ENCODE measurements around the gene APPBP2.
"Not testable (repeated sequence)": the region's sequence is repeated elsewhere in the genome, so short reads cannot be mapped to it uniquely, and the experiment has no call there.

The APPBP2 gene, protein sequence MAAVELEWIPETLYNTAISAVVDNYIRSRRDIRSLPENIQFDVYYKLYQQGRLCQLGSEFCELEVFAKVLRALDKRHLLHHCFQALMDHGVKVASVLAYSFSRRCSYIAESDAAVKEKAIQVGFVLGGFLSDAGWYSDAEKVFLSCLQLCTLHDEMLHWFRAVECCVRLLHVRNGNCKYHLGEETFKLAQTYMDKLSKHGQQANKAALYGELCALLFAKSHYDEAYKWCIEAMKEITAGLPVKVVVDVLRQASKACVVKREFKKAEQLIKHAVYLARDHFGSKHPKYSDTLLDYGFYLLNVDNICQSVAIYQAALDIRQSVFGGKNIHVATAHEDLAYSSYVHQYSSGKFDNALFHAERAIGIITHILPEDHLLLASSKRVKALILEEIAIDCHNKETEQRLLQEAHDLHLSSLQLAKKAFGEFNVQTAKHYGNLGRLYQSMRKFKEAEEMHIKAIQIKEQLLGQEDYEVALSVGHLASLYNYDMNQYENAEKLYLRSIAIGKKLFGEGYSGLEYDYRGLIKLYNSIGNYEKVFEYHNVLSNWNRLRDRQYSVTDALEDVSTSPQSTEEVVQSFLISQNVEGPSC

DNA sequence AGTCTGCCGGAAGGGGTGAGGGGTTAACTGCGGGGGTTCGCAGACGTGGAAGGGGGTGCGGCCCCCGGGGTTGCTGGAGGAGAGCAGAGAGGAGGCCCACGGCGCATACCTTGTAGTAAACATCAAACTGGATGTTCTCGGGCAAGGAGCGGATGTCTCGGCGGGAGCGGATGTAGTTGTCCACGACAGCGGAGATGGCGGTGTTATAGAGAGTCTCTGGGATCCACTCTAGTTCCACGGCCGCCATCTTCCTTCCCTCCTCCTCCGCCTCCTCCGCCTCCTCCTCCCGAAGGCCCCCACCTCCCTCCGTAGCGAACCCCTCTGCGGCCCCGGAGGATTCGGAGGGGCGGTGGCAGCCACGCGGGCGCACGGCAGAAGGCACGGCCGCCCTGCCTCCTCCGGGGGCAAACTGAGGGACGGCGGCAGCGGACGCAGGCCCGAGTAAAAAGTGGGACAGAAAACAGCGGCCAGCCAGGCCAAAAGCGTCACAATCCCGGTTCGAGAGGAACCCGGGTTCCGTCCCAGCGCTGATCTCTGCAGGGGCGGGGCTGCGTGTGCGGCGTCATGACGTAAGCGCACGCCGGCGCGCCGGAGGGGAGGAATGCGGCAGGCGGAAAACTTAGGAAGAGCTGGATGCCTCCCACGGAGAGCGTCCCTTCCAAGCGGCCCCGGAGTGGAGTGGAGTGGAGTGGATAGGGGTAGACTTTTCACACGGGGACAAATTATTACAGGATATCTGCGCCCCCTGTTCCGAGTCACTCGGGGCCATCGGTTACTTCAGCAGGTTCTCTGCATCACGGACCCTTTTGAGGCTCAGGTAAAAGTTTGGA lies at the start of gene APPBP2:
APPBP2 (minus strand) TSS at position 558 of the 830 bp plus-strand sequence; CDS start at position 247, 311 bp downstream.
- DNase-seq = no peak

DNA sequence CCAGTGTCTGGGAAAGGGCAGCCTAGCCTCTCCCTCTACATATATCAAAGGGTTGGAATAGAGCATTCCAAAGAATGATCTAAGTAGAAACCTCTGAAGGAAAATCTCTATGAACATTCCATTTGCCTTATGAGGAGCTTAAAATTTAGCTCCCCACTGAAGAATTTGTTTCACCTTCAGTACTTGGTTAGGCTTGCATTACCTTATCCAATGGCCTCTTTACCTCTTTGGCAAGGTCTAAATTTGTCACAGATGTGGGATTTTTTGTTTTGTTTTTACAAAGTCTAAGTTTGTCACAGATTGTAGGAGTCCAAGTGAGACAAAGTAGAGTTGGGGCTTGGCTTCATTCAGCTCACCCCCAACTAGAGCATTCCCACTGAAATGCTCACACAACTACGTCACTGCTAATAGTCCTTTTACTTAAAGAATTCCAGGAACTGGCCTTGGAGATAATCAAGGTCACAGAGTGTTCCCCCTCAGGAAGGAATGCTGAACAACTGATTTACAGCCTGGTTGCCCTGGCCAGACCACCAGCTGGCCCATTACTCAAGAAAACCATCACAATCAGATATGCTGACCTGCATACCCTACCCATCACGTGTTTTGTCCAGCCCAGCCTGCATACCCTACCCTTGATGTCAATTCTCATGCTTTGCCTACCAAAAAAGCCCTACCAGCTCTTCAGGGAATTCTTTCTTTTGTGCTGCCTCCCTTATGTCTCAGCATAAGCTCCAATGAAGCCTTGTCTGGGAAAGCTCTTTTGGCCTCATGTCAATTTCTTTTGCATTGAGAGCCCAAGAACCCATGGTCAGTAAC lies 47.4 kb upstream of the APPBP2 start:
- no peak for DNase-seq

DNA sequence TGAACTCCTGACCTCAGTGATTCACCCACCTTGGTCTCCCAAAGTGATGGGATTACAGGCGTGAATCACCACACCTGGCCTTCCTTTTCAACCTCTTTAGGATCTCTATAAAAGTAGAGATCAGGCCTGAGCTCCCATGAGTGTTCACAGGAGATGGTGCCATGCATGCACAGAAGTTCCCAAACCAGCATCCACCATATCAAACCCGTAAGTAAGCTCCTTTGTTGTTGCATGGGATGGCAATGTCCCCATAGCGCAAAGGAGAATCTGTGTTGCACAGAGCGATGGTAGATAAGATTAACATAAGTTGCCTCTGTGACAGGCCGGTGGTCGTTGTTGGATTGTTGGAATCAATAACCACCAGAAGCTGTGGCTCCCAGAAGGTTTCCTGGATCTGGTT lies 39.2 kb upstream of the APPBP2 start:
- DNase-seq = no peak

DNA sequence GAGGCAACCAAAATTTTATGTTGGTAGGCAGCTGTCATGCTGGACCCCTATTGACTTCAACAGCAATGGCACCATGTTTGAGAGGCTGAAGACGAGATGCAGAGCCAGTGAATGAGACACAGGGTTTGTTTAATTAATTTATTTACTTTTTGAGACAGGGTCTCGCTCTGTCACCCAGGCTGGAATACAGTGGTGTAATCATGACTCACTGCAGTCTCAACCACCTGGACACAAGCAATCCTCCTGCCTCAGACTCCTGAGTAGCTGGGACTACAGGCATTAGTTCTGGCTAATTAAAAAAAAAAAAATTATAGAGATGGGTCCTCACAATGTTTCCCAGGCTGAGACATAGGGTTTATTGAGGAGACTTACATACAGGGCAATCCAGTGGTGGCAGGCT lies 37.7 kb upstream of the APPBP2 start:
- no peak for DNase-seq

DNA sequence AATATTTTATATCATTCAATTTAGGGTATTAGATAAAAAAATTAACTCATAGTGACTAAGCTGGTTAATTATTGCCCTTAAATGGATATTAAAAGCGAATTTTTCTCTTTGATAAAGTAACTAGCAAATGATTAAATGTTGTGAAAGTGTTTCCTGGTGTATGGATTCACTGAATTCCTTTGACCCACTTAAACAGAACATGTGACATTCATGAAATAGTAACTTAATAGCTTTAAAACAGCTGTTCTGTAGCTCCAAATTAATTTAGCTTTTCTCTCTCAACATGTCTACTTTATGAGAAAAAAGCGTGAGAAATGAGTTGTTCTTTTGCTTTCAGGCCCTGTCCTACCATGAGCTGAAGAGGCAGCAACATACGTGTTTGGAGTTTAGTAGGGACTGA lies 36.4 kb upstream of the APPBP2 start:
- DNase-seq = no peak

DNA sequence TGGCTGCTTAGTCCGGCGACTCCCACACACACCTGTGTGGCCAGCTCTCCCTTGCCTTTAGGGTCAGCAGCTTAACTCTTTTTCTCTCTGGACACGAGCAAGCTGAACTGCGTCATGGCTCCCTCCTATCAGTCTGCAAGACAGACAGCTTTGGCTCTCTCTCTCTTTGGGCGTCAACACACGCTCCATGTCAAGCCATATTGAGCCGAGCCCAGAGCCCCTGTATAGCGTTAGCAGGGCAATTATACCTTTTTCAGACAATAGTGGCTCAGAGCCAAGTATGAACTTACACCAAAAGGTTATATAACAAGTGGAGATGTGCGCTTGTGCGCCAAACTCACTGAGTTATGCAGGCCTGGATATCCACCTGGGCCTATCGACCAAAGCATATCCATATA lies 34.8 kb upstream of the APPBP2 start:
- no peak for DNase-seq

DNA sequence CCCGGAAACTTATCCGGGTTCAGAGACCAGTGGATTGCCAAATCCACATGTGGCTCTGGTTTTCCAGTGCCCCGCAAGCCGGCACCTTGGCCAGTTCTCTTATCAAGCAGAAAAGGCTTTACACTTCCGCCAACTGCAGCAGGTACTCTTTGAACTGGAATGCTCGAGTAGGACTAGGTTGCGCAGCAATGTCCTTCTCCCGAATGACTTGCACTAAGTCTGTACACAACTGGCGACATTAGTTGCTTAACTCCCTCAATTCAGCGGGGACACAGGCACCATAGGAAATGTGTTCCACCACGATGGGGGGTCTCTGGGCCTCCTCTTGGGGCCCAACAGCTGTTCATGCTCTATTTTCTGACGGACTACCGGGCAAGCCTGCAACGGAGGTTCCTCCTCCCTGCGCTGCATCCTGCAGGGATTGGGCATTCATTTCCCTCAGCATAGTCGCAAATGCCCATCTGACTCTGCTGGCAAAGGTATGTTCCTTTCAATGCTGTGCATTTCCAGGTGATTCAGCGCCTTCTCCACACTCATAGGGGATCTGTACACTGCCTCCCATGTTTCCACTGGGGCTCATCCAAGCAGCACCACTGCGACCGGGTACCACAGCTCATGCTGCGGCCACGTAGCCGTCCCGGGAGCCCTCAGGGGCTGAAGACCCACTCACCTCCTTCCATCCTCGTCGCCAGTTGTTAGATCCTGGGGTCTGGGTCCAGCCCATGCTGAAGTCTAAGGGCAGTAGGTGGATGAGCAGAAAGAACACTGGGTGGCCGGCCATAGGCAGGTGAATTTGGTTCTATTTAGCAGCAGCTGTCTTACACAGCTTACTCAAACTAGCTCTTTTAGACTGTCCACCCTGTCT lies 34.2 kb upstream of the APPBP2 start:
- DNase-seq = no peak

DNA sequence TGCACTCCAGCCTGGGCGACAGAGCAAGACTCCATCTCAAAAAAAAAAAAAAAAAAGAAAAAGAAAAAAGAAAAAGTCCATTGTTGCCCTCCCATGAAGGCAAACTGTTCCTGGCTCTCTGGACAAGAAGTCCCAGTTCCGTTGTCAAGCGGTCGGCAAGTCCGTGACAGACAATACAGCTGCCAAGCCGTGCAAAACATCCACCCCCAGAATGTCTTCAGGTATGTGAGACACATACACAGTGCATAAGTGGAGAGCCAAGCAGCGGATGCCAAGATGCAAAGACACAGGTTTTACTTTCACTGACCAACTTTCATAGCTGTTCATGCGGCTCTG lies 33.6 kb upstream of the APPBP2 start:
- DNase-seq = no peak

DNA sequence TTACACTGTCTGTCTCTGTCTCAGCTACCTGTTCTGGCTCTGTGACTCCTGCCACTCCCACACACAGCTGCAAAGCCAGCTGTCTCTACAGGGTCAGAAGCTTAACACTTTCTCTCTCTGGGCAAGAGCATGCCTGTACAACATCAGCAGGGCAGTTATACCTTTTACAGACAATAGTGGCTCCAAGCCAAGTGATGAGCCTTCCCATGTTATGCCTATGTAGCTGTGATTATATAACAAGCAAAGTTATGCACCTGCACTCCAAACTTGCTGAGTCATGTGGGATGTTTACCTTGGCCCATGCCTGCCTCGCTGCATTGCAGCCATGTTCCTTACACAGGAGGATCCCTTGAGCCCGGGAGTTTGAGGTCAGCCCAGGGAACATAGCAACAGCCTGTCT lies 31.8 kb upstream of the APPBP2 start:
- DNase-seq = no peak

DNA sequence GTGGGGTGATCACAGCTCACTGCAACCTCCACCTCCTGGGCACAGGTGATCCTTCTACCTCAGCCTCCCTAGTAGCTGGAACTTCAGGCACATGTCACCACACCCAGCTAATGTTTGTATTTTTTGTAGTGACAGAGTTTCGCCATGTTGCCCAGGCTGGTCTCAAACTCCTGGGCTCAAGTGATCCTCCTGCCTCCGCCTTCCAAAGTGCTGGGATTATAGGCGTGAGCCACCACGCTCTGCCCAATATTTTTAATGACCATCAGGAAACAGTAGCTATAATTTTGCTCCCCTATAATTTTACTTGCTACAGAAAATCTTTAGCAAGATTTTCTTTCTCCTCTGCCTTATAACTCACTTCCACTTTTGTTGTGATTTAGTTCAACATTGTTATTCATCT lies 29.7 kb upstream of the APPBP2 start:
- DNase-seq = no peak

DNA sequence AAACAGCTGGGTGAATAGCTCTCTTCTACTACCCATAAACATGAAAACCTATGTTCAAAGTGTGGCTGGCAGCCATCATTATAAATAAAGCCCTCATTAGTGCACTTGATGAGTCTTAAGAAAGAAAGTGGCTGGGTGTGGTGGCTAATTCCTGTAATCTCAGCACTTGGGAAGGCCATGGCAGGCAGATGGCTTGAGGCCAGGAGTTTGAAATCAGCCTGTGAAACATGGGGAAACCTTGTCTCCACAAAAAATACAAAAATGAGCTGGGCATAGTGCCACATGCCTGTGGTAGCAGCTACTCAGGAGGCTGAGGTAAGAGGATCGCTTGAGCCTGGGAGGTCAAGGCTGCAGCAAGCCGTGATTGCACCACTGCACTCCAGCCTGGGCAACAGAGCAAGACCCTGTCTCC lies 28.3 kb upstream of the APPBP2 start:
- no peak for DNase-seq

DNA sequence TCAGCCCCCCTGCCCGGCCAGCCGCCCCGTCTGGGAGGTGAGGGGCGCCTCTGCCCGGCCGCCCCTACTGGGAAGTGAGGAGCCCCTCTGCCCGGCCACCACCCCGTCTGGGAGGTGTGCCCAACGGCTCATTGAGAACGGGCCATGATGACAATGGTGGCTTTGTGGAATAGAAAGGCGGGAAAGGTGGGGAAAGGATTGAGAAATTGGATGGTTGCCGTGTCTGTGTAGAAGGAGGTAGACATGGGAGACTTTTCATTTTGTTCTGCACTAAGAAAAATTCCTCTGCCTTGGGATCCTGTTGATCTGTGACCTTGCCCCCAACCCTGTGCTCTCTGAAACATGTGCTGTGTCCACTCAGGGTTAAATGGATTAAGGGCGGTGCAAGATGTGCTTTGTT lies 26.2 kb upstream of the APPBP2 start:
- DNase-seq = not testable (repeated sequence)

DNA sequence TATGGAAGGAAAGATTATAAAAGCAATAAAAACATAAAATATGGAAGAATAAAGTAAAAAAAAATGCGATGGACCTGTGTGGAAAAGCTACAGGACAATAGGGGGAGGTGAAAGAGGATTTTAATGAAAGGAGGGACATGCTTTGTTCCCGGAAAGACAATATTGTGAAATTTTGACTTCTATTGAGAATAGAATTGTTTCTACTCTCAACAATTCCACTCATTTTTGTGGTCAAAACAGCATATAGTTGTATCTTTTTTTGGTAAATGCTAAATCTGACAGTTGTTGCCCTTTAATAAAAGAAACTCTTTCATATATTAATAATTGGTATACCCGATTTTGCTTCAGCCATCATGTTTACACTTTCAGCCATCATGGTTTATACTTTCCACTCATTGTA lies 22.9 kb upstream of the APPBP2 start:
- DNase-seq = no peak

DNA sequence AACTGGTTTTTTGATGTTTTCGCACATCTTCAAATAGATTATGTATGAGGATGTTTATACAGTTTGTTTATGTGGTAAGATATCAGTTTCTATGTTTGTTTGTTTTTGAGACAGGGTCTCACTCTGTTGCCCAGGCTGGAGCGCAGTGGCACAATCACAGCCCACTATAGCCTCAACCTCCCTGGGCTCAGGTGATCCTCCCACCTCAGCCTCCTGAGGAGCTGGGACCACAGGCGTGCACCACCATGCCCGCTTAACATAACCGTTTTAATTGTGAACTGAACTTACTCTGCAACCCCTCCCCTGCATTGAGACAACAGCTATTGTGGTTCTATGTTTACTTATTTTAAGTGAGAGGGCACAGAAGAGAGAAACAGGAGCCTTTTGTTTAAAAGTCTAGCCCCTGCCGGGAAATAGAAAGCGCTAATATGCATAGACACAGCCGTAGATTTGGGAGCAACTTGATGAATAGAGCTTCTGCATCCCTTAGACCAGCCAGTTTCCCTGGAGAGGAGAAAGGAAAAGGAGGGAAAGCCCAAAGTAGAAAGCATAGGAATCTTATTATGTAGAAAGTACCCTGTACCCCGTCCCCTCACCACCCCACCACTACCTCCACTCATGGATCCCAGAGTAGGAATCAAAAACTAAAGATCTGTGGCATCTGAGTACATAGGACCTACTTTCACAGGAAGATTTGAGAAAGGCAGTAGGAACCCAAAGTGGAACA lies 19.6 kb upstream of the APPBP2 start:
- DNase-seq = no peak

DNA sequence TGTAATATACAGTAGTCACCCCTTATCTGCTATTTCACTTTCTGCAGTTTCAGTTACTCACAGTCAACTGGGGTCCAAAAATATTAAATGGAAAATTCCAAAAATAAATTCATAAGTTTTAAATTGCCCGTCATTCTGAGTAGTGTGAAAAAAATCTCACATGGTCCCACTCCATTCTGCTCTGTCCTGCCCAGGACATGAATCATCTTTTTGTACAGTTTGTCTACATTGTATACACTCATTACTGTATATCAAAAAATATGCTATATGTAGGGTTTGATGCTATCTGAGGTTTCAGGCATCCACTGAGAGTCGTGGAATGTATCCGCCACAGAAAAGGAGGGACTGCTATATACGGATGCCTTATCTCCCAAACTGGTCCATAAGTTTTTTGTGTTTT lies 16.0 kb upstream of the APPBP2 start:
- DNase-seq = no peak

DNA sequence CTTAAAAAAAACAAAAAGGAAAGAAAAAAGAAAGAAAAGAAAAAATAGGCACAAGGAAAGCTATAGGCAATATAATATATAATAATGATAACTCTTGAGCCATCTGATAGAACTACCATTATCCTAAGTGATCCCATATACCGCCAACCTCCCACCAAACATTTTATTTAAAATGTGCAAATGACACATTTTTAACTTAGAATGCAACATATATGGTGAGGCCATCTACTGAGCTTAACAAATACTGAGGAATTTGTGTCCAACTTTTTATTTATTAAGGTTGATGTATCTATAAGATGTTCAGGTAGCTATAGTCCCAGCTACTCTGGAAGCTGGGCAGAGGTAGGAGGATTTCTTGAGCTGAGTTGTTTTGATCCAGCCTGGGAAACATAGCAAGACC lies 14.4 kb upstream of the APPBP2 start:
- DNase-seq = no peak

DNA sequence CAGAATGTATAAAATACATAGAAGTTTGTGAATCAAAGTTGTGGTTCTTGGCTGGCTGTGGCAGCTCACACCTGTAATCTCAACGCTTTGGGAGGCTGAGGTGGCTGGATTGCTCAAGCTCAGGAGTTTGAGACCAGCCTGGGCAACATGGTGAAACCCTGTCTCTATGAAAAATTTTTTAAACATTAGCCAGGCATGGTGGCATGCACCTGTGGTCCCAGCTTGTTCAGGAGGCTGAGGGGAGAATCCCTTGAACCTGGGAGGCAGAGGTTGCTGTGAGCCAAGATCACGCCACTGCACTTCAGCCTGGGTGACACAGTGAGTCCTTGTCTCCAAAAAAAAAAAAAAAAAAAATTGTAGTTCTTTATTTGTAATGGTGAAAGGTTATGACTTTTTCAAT lies 13.8 kb upstream of the APPBP2 start:
- no peak for DNase-seq

DNA sequence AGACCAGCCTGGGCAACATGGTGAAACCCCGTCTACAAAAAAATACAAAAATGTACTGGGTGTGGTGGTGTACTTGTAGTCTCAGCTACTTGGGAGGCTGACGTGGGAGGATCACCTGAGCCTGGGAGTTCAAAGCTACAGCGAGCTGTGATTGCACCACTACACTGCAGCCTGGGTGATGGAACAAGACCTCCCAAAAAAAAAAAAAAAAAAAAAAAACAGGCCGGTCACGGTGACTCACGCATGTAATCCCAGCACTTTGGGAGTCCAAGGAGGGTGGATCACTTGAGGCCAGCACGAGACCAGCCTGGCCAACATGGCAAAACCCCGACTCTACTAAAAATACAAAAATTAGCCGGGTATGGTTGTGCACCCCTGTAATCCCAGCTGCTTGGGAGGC lies 12.7 kb upstream of the APPBP2 start:
- no peak for DNase-seq

DNA sequence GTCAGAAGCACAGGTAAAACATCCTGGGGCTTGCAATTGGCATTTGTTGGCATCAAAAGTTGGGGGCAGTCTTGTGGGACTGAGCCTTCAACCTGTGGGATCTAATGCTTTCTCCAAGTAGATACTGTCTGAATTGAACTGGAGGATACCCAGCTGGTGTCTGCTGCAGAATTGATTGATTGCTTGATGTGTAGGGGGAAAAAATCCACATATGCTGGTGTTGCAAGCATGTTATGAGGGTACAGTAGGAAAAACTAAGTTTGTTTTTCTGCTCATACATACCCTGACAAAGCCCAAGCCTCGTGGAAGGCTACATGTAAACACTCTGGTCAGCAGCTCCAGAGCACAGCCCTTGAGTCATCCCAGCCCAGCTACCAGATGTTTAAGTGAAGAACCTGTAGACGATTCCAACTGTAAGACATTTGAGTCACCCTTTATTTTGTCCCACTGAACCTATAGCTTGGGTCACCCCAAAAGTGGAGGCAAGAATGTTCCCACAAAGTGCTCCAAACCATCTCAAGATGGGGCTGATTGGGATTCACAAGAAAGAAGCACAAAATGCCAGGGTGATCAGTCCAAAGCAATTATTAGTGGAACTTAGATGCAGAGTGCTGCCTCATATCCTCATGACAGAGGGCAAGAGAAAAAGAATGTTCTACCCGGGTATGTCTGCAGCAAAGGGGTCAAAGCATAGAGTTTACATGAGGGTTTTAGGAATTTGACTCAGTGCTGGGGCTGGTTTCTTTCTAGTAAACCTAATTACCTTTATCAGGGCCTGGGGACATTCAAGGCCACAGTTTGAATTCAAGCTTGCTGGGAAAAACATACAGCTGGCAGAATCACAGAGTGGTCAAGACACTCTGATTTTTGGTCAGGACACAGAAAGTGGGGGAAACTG lies 9.6 kb upstream of the APPBP2 start:
- DNase-seq = no peak

DNA sequence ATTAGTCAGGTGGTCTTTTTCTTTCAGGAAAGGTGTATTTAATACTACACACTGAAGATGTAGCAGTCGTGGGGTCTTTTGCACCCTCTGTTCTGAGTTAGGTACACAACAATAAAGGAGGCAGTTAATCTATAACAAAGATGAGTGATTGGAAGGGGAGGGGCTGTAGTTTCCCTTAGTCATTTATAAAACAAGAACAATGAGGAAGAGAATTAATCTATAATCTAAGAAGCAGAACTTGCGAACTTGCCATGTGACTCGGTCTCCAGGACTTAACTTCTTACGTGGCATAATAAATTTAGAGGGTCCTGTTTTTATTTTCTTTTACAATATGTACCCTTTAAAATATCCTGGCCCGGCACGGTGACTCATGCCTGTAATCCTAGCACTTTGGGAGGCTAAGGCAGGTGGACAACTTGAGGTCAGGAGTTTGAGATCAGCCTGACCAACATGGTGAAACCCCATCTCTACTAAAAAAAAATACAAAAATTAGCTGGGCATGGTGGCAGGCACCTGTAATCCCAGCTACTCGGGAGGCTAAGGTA lies 8.6 kb upstream of the APPBP2 start:
- DNase-seq = no peak

Data from GF-D8 (cell line).